Measurements from ENCODE around the gene FAM151A. TPM values are rescaled to one million over a fixed set of nuclear protein-coding genes. Genes with fewer than 3 reads are reported as not detected.

The FAM151A gene
- total RNA-seq, 1 donor from 2014 or later, result not detected

GRCh38 chr1:54602554-54602953 lies 20.8 kb downstream of the FAM151A start:
- Mint-ChIP-seq H3K4me1 (ENCODE audit: unreplicated experiment) (peaks cover 19% of the 10 kb centered on the region), H3K27ac (ENCODE audit: unreplicated experiment) (no peak overlapping the region), H3K4me3 (ENCODE audit: unreplicated experiment) (no peak overlapping the region), H3K9me3 (ENCODE audit: unreplicated experiment) (no peaks in the 10 kb centered on the region), H3K27me3 (ENCODE audit: unreplicated experiment) (peaks cover 13% of the 10 kb centered on the region), H3K36me3 (ENCODE audit: low read depth, unreplicated experiment) (peaks cover 41% of the 10 kb centered on the region)
- no peak for TF ChIP-seq CTCF (IDR thresholded peaks at IDR 0.05; ENCODE audit: unreplicated experiment)
- DNase-seq (ENCODE audit: low spot score), result no peak

GRCh38 chr1:54601730-54602129 lies 21.6 kb downstream of the FAM151A start:
- no peak for DNase-seq (ENCODE audit: low spot score)
- Mint-ChIP-seq H3K9me3 (ENCODE audit: unreplicated experiment) (no peaks in the 10 kb centered on the region), H3K4me1 (ENCODE audit: unreplicated experiment) (peaks cover 25% of the 10 kb centered on the region), H3K27me3 (ENCODE audit: unreplicated experiment) (peaks cover 8% of the 10 kb centered on the region), H3K36me3 (ENCODE audit: low read depth, unreplicated experiment) (peaks cover 43% of the 10 kb centered on the region), H3K4me3 (ENCODE audit: unreplicated experiment) (peak overlapping the region; percentile 25), H3K27ac (ENCODE audit: unreplicated experiment) (no peak overlapping the region)
- TF ChIP-seq CTCF (IDR thresholded peaks at IDR 0.05; ENCODE audit: unreplicated experiment), result no peak

GRCh38 chr1:54600947-54601721 lies 22.2 kb downstream of the FAM151A start:
- H3K4me1 Mint-ChIP-seq (ENCODE audit: unreplicated experiment), result peaks cover 27% of the 10 kb centered on the region
- peaks cover 8% of the 10 kb centered on the region for H3K27me3 Mint-ChIP-seq (ENCODE audit: unreplicated experiment)
- H3K4me3 Mint-ChIP-seq (ENCODE audit: unreplicated experiment), result peak overlapping the region; percentile 34
- peaks cover 45% of the 10 kb centered on the region for H3K36me3 Mint-ChIP-seq (ENCODE audit: low read depth, unreplicated experiment)
- H3K9me3 Mint-ChIP-seq (ENCODE audit: unreplicated experiment), result no peaks in the 10 kb centered on the region
- TF ChIP-seq CTCF (IDR thresholded peaks at IDR 0.05; ENCODE audit: unreplicated experiment), result no peak
- no peak for DNase-seq (ENCODE audit: low spot score)
- no peak overlapping the region for H3K27ac Mint-ChIP-seq (ENCODE audit: unreplicated experiment)

GRCh38 chr1:54599211-54599823 lies 24.0 kb downstream of the FAM151A start:
- Mint-ChIP-seq H3K36me3 (ENCODE audit: low read depth, unreplicated experiment) (peaks cover 30% of the 10 kb centered on the region), H3K27ac (ENCODE audit: unreplicated experiment) (peak overlapping the region; percentile 72), H3K4me3 (ENCODE audit: unreplicated experiment) (no peak overlapping the region), H3K27me3 (ENCODE audit: unreplicated experiment) (peaks cover 2% of the 10 kb centered on the region), H3K4me1 (ENCODE audit: unreplicated experiment) (peaks cover 18% of the 10 kb centered on the region), H3K9me3 (ENCODE audit: unreplicated experiment) (no peaks in the 10 kb centered on the region)
- no peak for DNase-seq (ENCODE audit: low spot score)
- no peak for TF ChIP-seq CTCF (IDR thresholded peaks at IDR 0.05; ENCODE audit: unreplicated experiment)

GRCh38 chr1:54597455-54598030 lies 25.8 kb downstream of the FAM151A start:
- H3K27ac Mint-ChIP-seq (ENCODE audit: unreplicated experiment), result peak overlapping the region; percentile 77

More at GRCh38 chr1:54597455-54598030, 25.8 kb downstream of the FAM151A start:
- H3K36me3 Mint-ChIP-seq (ENCODE audit: low read depth, unreplicated experiment), result peaks cover 28% of the 10 kb centered on the region
- H3K4me1 Mint-ChIP-seq (ENCODE audit: unreplicated experiment), result peaks cover 18% of the 10 kb centered on the region
- no peak for TF ChIP-seq CTCF (IDR thresholded peaks at IDR 0.05; ENCODE audit: unreplicated experiment)
- peak overlapping the region; percentile 20 for H3K4me3 Mint-ChIP-seq (ENCODE audit: unreplicated experiment)
- peaks cover 2% of the 10 kb centered on the region for H3K27me3 Mint-ChIP-seq (ENCODE audit: unreplicated experiment)
- no peak for DNase-seq (ENCODE audit: low spot score)
- no peaks in the 10 kb centered on the region for H3K9me3 Mint-ChIP-seq (ENCODE audit: unreplicated experiment)
